DLD1 (cell line): ENCODE results near the gene CST11.

ENCODE experiments used
- in situ Hi-C: cut with HindIII; loops from 2 replicates; pipeline ENCODE4 v1.10.0; 2017; ENCODE audit warnings: low sequenced_read_pairs

CST11 gene

DNA sequence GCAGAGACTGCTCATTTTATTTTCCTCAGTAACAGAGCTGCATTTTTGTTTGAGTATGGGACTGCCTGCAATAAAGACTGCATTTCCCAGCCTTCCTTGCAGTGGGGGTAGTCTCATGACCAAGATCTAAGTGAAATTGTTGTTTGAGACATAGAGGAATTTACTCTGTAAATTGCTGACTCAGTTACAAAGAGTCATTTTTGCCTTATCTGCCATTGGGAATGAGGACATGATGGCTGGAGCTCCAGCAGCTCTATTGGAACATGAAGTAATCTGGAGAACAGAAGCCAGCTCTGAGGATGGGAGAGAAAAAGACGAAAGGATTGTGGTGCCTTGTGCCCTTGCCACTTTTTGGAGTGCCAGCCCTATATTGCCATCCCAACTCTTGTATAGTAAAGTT lies 2.1 kb upstream of the CST11 start:
- in situ Hi-C loops, result no loop called here

DNA sequence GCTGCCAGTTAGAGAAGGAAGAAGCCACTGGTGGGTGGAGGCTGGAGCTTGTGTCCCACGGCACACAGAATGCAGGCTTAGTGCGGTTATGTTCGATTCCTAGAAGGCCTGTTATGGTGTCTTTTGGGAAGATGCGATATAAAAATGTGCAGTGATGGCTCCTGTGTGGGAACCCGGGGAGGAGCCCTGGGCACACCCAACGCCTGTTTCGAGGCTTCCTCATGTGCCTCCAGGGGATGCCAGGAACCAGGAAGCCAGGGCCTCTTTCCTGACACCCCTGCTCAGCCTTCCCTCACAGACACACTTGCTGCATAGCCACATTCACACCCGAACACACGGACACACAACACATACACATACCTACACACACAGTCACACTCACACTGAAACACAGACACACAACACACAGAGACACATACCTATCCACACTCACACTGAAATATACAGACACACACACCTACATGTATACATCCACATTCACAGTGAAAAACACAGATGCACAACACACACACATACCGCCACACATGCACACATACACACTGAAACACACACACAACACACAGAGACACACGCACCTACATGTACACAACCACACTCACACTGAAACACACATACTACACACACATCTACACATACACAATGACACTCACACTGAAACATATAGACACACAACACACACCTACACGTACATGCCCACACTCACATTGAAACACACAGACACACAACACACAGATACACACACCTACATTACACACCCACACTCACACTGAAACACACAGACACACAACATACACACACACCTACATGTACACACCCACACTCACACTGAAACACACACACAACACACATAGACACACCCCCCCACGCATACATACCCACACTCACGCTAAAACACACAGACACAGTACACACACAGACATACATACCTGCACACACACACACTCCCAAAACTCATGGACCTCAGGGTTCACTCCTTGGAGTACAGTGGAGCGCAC lies 1.2 kb upstream of the CST11 start:
- in situ Hi-C loops, result no loop called here

GRCh38 chr20:23451956-23452487 lies 654 bp downstream of the CST11 start:
- in situ Hi-C loops, result no loop called here

- in situ Hi-C loops, result no loop called here
Observed at GRCh38 chr20:23450877-23451276, 1.8 kb downstream of the CST11 start.

DNA sequence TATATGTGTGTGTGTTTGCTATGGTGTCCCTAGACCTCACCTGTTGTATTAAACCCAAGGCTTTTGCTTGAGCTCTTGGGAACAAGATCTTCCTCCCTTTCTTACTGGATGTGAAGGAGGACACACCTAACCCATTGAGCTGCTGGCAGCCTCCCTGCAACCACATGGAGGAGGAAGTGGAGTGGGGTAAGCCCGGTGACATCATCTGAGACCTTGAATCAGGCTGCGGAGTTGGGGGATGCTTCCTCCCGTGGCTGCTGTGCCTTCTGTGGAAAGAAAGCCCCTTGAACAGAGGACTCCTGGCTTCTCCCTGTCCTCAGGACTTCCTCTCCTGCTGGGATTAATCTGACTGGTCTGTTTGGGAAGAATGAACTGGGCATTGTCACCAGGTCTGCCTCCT lies 3.3 kb downstream of the CST11 start:
- in situ Hi-C loops, result no loop called here

GRCh38 chr20:23448167-23448566 lies 4.5 kb downstream of the CST11 start:
- in situ Hi-C loops, result no loop called here

- in situ Hi-C loops, result no loop called here
Observed at GRCh38 chr20:23446505-23446904, 6.2 kb downstream of the CST11 start.

- in situ Hi-C loops, result no loop called here
Observed at GRCh38 chr20:23445596-23446217, 7.0 kb downstream of the CST11 start.

- in situ Hi-C loops, result no loop called here
Observed at GRCh38 chr20:23444859-23445258, 7.8 kb downstream of the CST11 start.

- in situ Hi-C loops, result no loop called here
Observed at GRCh38 chr20:23442436-23442835, 10.2 kb downstream of the CST11 start.

GRCh38 chr20:23441850-23442313 lies 10.8 kb downstream of the CST11 start:
- in situ Hi-C loops, result no loop called here

DNA sequence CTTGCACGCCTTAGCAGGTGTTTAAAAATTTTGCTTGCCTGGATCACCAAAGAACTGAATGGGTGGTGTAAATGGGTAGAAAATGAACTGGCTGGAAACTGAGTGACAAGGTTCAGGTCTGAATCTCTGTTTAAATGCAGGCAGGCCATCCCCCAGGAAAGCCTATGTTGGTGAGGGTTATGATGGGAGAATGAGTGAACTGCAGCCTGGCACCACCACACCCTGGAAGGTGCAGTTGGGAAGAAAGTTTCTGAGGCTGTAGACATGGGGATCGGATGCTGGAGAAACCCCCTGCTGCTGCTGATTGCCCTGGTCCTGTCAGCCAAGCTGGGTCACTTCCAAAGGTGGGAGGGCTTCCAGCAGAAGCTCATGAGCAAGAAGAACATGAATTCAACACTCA lies 12.7 kb downstream of the CST11 start:
- in situ Hi-C loops, result no loop called here

GRCh38 chr20:23438661-23439060 lies 14.0 kb downstream of the CST11 start:
- in situ Hi-C loops, result no loop called here

- in situ Hi-C loops, result no loop called here
Observed at GRCh38 chr20:23437126-23437899, 15.4 kb downstream of the CST11 start.

- in situ Hi-C loops, result no loop called here
Observed at GRCh38 chr20:23436681-23437080, 16.0 kb downstream of the CST11 start.

- in situ Hi-C loops, result no loop called here
Observed at GRCh38 chr20:23435626-23436539, 16.8 kb downstream of the CST11 start.

- in situ Hi-C loops, result no loop called here
Observed at GRCh38 chr20:23434521-23435313, 18.0 kb downstream of the CST11 start.

- in situ Hi-C loops, result no loop called here
Observed at GRCh38 chr20:23433628-23434027, 19.0 kb downstream of the CST11 start.

DNA sequence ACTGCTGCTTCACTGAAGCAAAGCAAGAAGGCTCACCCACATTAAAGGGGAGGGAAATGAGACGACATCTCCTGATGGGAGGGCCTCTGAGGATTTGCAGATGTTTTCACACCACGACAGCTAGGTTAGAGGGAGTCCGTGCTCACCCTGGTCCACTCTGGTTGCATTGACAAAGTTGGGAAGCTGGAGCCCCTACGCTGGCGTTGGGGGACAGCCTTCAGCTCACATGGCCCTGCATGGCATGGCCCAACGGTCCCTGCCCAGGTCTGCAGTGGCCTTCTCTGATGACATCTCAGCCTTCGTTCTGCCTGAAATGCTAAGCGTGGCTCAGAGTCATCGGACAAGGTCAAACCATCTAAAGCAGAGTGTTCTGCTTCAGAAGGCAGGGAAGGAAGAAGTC lies 27.5 kb downstream of the CST11 start:
- in situ Hi-C loops, result no loop called here
